B cell (primary cell): Measurements from ENCODE around the gene KLK6. TPM values are rescaled to one million over a fixed set of nuclear protein-coding genes. Genes with fewer than 3 reads are reported as not detected.

Experiments
- polyA plus RNA-seq: library from polyadenylated mRNA; depleted of rRNA; stranded (reverse); fragments of >200 nt; gene quantifications from 2 replicates; pipeline ENCODE4 v1.2.3, GENCODE V29; 2012
- total RNA-seq, 2 donors: library from RNA; stranded (reverse); fragments of 120-200 nt in 1 of 2; gene quantifications; 1 replicate in 1 of 2; 2 replicates in 1 of 2; pipeline versions ENCODE4 v1.2.3 to v1.2.4, GENCODE V29; 2013 to 2022

KLK6 gene
- total and polyA plus RNA-seq, 2 donors (not counting 1 experiment from before 2014, with no cell fraction given): not detected

Other genes starting within 250 kb of the KLK6 start
- not detected in 2 replicates for gene SHANK1, start 249.8 kb downstream of the KLK6 start, total RNA-seq
- 0.03 TPM in 1 of 2 replicates, not detected in the other for gene SHANK1, start 249.8 kb downstream of the KLK6 start, polyA plus RNA-seq
- gene CLEC11A, start 246.2 kb downstream of the KLK6 start, total RNA-seq: 0.34 and 0.52 TPM in 2 replicates
- gene CLEC11A, start 246.2 kb downstream of the KLK6 start, polyA plus RNA-seq: 1.6 and 2.8 TPM in 2 replicates
- gene GPR32, start 199.1 kb downstream of the KLK6 start, total RNA-seq: not detected in 2 replicates
- gene GPR32, start 199.1 kb downstream of the KLK6 start, polyA plus RNA-seq: not detected in 2 replicates
- not detected in 2 replicates for gene ACP4, start 179.2 kb downstream of the KLK6 start, total RNA-seq
- gene ACP4, start 179.2 kb downstream of the KLK6 start, polyA plus RNA-seq: not detected in 2 replicates
- 15.2 and 16.9 TPM in 2 replicates for gene KLK1, start 145.8 kb downstream of the KLK6 start, total RNA-seq
- gene KLK1, start 145.8 kb downstream of the KLK6 start, polyA plus RNA-seq: 4.3 and 9.5 TPM in 2 replicates
- not detected in 2 replicates for gene KLK15, start 136.0 kb downstream of the KLK6 start, total RNA-seq
- 0.07 TPM in 1 of 2 replicates, not detected in the other for gene KLK15, start 136.0 kb downstream of the KLK6 start, polyA plus RNA-seq
- not detected in 2 replicates for gene KLK3, start 114.7 kb downstream of the KLK6 start, total RNA-seq
- gene KLK3, start 114.7 kb downstream of the KLK6 start, polyA plus RNA-seq: not detected in 2 replicates
- 1.7 TPM in 2 replicates for gene KLK2, start 96.2 kb downstream of the KLK6 start, total RNA-seq
- 0.60 and 1.2 TPM in 2 replicates for gene KLK2, start 96.2 kb downstream of the KLK6 start, polyA plus RNA-seq
- 0.52 and 1.00 TPM in 2 replicates for gene KLK4, start 58.2 kb downstream of the KLK6 start, total RNA-seq
- 0.45 TPM in 1 of 2 replicates, not detected in the other for gene KLK4, start 58.2 kb downstream of the KLK6 start, polyA plus RNA-seq
- gene KLK5, start 16.6 kb downstream of the KLK6 start, total RNA-seq: not detected in 2 replicates
- not detected in 2 replicates for gene KLK5, start 16.6 kb downstream of the KLK6 start, polyA plus RNA-seq
- not detected in 2 replicates for gene KLK7, start 14.3 kb upstream of the KLK6 start, total RNA-seq
- not detected in 2 replicates for gene KLK7, start 14.3 kb upstream of the KLK6 start, polyA plus RNA-seq
- not detected in 2 replicates for gene KLK8, start 32.0 kb upstream of the KLK6 start, total RNA-seq
- gene KLK8, start 32.0 kb upstream of the KLK6 start, polyA plus RNA-seq: not detected in 2 replicates
- gene KLK10, start 50.1 kb upstream of the KLK6 start, total RNA-seq: not detected in 2 replicates
- not detected in 2 replicates for gene KLK10, start 50.1 kb upstream of the KLK6 start, polyA plus RNA-seq
- gene KLK11, start 57.0 kb upstream of the KLK6 start, total RNA-seq: not detected in 2 replicates
- not detected in 2 replicates for gene KLK11, start 57.0 kb upstream of the KLK6 start, polyA plus RNA-seq
- not detected in 2 replicates for gene KLK12, start 65.4 kb upstream of the KLK6 start, total RNA-seq
- not detected in 2 replicates for gene KLK12, start 65.4 kb upstream of the KLK6 start, polyA plus RNA-seq
- not detected in 2 replicates for gene KLK13, start 95.5 kb upstream of the KLK6 start, total RNA-seq
- gene KLK13, start 95.5 kb upstream of the KLK6 start, polyA plus RNA-seq: not detected in 2 replicates
- gene KLK14, start 113.3 kb upstream of the KLK6 start, total RNA-seq: 0.59 and 0.63 TPM in 2 replicates
- gene KLK14, start 113.3 kb upstream of the KLK6 start, polyA plus RNA-seq: 0.49 and 1.5 TPM in 2 replicates
- gene CTU1, start 138.8 kb upstream of the KLK6 start, total RNA-seq: 8.1 and 8.2 TPM in 2 replicates
- 4.3 and 8.4 TPM in 2 replicates for gene CTU1, start 138.8 kb upstream of the KLK6 start, polyA plus RNA-seq
- gene SIGLEC9, start 155.3 kb upstream of the KLK6 start, total RNA-seq: not detected in 2 replicates
- gene SIGLEC9, start 155.3 kb upstream of the KLK6 start, polyA plus RNA-seq: 0.32 and 0.72 TPM in 2 replicates
- not detected in 2 replicates for gene SIGLEC7, start 172.7 kb upstream of the KLK6 start, total RNA-seq
- 0.37 and 0.52 TPM in 2 replicates for gene SIGLEC7, start 172.7 kb upstream of the KLK6 start, polyA plus RNA-seq